Esophagus muscularis mucosa (tissue), 4 donors: ENCODE measurements around the gene ZFX. TPM values are rescaled to one million over a fixed set of nuclear protein-coding genes. Genes with fewer than 3 reads are reported as not detected.

Source experiments
- DNase-seq: peaks from one replicate; pipeline ENCODE4 v3.0.0-alpha.2; 2017; ENCODE audit errors: extremely low spot score
- H3K27ac ChIP-seq, 4 donors: fragments of 200-600 bp; sonication (generic); replicated peaks in 1 of 4; 1 replicate in 3 of 4; 2 replicates in 1 of 4; pipeline ENCODE4 v1.5.1; 2016 to 2019; ENCODE audit warnings: mild to moderate bottlenecking in 1 of 4
- H3K27me3 ChIP-seq, 4 donors: fragments of 200-600 bp; sonication (generic); one replicate each; pipeline versions ENCODE4 v1.5.1 to v1.6.0; 2016 to 2019
- H3K36me3 ChIP-seq, 4 donors: fragments of 200-600 bp; sonication (generic); one replicate each; pipeline ENCODE4 v1.5.1; 2016 to 2019
- H3K4me1 ChIP-seq, 4 donors: fragments of 200-600 bp; sonication (generic); one replicate each; pipeline ENCODE4 v1.5.1; 2016 to 2019
- H3K4me3 ChIP-seq, 4 donors: fragments of 200-600 bp; sonication (generic); 1 replicate in 2 of 4; 2 replicates in 2 of 4; pipeline ENCODE4 v1.5.1; 2016 to 2019; ENCODE audit warnings: mild to moderate bottlenecking in 4 of 4, moderate library complexity in 1 of 4
- H3K9me3 ChIP-seq, 4 donors: fragments of 200-600 bp; sonication (generic); 1 replicate in 3 of 4; 2 replicates in 1 of 4; pipeline ENCODE4 v1.5.1; 2016 to 2019
- CTCF ChIP-seq, 3 experiments: fragments of 200-600 bp in 2 of 3; fragments of 450-650 bp in 1 of 3; sonication (generic) in 2 of 3; IDR thresholded peaks; one replicate each; pipeline ENCODE4 v1.5.1; 2017 to 2019; ENCODE audit warnings: antibody characterized with exemption in 3 of 3, mild to moderate bottlenecking in 2 of 3, moderate library complexity in 1 of 3
- EP300 ChIP-seq: sonication (generic); formaldehyde crosslinking; IDR thresholded peaks from one replicate; pipeline ENCODE4 v1.6.1; 2017; ENCODE audit warnings: antibody characterized with exemption
- POLR2A ChIP-seq: fragments of 450-650 bp; IDR thresholded peaks from one replicate; pipeline ENCODE4 v1.6.1; 2017; ENCODE audit warnings: antibody characterized with exemption, moderate library complexity, mild to moderate bottlenecking, low read depth
- POLR2AphosphoS5 ChIP-seq, 2 donors: sonication (generic); formaldehyde crosslinking; IDR thresholded peaks; one replicate each; pipeline ENCODE4 v1.6.1; 2017; ENCODE audit warnings: antibody characterized with exemption in 2 of 2
- WGBS: methylation state at CpG from one replicate; pipeline ENCODE4 v1.1.5; 2018; 5-methylcytosine and 5-hydroxymethylcytosine counted together
- intact Hi-C: fragments of 100-400 bp; cut with DNase I; formaldehyde crosslinking; loops from one replicate; pipeline ENCODE4 v1.15.1; 2023
- total RNA-seq, 4 donors: library from RNA; depleted of rRNA; stranded (reverse); fragments of >200 nt; gene quantifications; one replicate each; pipeline versions ENCODE4 v1.1.0 to v1.2.1, GENCODE V29; 2016

ZFX gene
- total RNA-seq, 4 donors from 2014 or later = 52.3 to 75.6 (median 66.4) TPM

- no peak for DNase-seq
- intact Hi-C loops = loop anchor here (5.0 kb wide), 1 partner anchor 41 kb away; no protein-coding TSS in a partner anchor
- no peak for TF ChIP-seq EP300
- no peak for TF ChIP-seq CTCF (IDR thresholded peaks at IDR 0.05)
- no peak for TF ChIP-seq POLR2A
- TF ChIP-seq POLR2AphosphoS5 (IDR thresholded peaks at IDR 0.05) = no peak
- WGBS = 53% methylated on average over 2 of the region's 2 CpGs
- no peaks in the 10 kb centered on the region for H3K27me3 ChIP-seq
- H3K4me3 ChIP-seq = no peak overlapping the region
- peaks cover 9 to 56% (median 49%) of the 10 kb centered on the region in 4 donors for H3K36me3 ChIP-seq
- H3K4me1 ChIP-seq = peaks cover 3 to 20% (median 11%) of the 10 kb centered on the region in 4 donors
- no peaks in the 10 kb centered on the region for H3K9me3 ChIP-seq
- no peak overlapping the region for H3K27ac ChIP-seq
These were observed 58.3 kb downstream of the ZFX start for GRCh38 chrX:24207826-24208225.

GRCh38 chrX:24208496-24209240 is 59.1 kb downstream of the ZFX start:
- Histone ChIP-seq H3K9me3 (no peaks in the 10 kb centered on the region), H3K27ac (no peak overlapping the region), H3K4me3 (no peak overlapping the region), H3K27me3 (no peaks in the 10 kb centered on the region), H3K36me3 (peaks cover 9 to 62% (median 51%) of the 10 kb centered on the region in 4 donors), H3K4me1 (peaks cover under 1 to 11% (median 5%) of the 10 kb centered on the region in 4 donors)
- no peak for DNase-seq
- intact Hi-C loops = loop anchor here (5.0 kb wide), 1 partner anchor 41 kb away; no protein-coding TSS in a partner anchor
- TF ChIP-seq EP300 (no peak), POLR2AphosphoS5 (IDR thresholded peaks at IDR 0.05) (no peak), POLR2A (no peak), CTCF (IDR thresholded peaks at IDR 0.05) (no peak)
- WGBS = 94% methylated on average over 13 of the region's 13 CpGs

- no peaks in the 10 kb centered on the region for H3K27me3 ChIP-seq
- H3K27ac ChIP-seq = no peak overlapping the region
- intact Hi-C loops = no loop called here
- no peaks in the 10 kb centered on the region for H3K9me3 ChIP-seq
- no peak overlapping the region for H3K4me3 ChIP-seq
- DNase-seq = no peak
- peaks cover 0 to 6% (median 2%) of the 10 kb centered on the region in 4 donors for H3K4me1 ChIP-seq
- WGBS = 97% methylated on average over 6 of the region's 6 CpGs
- TF ChIP-seq EP300 = no peak
- TF ChIP-seq POLR2AphosphoS5 (IDR thresholded peaks at IDR 0.05) = no peak
- no peak for TF ChIP-seq CTCF (IDR thresholded peaks at IDR 0.05)
- TF ChIP-seq POLR2A = no peak
- peaks cover 9 to 67% (median 53%) of the 10 kb centered on the region in 4 donors for H3K36me3 ChIP-seq
These were observed 60.7 kb downstream of the ZFX start for GRCh38 chrX:24210190-24210589.

- no peaks in the 10 kb centered on the region for H3K9me3 ChIP-seq
These were observed 65.0 kb downstream of the ZFX start for GRCh38 chrX:24214568-24214967.

More at GRCh38 chrX:24214568-24214967, 65.0 kb downstream of the ZFX start:
- H3K4me3 ChIP-seq = no peak overlapping the region
- no peak for DNase-seq
- intact Hi-C loops = no loop called here
- H3K36me3 ChIP-seq = peaks cover 7 to 46% (median 34%) of the 10 kb centered on the region in 4 donors
- no peak overlapping the region for H3K27ac ChIP-seq
- H3K27me3 ChIP-seq = no peaks in the 10 kb centered on the region
- TF ChIP-seq CTCF (IDR thresholded peaks at IDR 0.05) (no peak), EP300 (no peak), POLR2AphosphoS5 (IDR thresholded peaks at IDR 0.05) (no peak), POLR2A (no peak)
- H3K4me1 ChIP-seq = no peaks in the 10 kb centered on the region
- 91% methylated on average over 4 of the region's 4 CpGs for WGBS
